Forelimb muscle (tissue), 1 donor: ENCODE measurements around the gene LRP1B. TPM values are rescaled to one million over a fixed set of nuclear protein-coding genes. Genes with fewer than 3 reads are reported as not detected.

Experiments used
- DNase-seq: peaks from one replicate; pipeline ENCODE4 v3.0.0-alpha.2; 2013; ENCODE audit warnings: low read depth
- polyA plus RNA-seq: library from polyadenylated mRNA; unstranded; fragments of 120-200 nt; gene quantifications from one replicate; pipeline ENCODE4 v1.2.1, GENCODE V29; 2013; ENCODE audit not compliant: insufficient read length

Gene LRP1B
- polyA plus RNA-seq, 1 donor: 2.2 TPM

DNA sequence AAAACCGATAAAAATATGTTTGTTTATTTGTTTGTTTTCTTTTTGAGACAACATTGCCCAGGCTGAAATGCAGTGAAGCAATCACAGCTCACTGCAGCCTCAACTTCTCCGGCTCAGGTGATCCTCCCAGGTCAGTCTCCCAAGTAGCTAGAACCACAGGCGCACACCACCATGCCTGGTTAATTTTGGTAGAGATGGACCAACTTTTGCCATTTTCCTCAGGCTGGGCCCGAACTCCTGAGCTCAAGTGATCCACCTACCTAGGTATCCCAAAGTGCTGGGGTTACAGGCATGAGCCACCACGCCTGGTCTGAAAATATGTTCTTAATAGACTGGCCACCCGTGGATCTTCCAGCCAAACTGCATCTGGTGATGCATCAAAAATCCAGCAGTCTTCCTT lies 1867.9 kb downstream of the LRP1B start:
- DNase-seq: no peak

DNA sequence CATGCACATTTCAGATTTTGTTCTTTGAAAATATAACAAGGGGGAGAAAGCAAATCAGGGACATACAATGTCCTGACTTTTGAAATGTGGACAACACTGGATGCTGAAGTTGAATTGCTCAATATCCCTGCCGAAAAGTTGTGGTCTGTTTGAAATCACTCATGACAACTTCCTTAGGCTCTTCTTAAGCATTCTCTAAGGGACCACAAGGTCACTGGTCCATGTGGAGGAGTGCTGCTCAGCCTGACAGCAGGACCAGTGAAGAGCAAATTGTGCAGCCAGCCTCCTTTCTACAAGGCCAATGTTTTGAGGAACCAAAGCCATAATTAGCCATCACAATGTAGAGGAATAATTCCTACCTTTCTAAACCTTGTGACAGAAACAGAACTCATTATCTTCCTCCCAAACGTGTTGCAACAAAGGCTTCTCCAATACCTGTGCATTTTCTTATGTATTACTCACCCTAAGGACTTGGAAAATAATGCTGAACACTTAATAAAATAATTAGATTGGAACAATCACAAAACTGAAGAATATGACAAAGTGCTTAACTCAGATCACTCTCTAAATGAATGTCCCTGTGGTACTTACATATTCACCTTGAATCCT lies 1873.0 kb downstream of the LRP1B start:
- no peak for DNase-seq

DNA sequence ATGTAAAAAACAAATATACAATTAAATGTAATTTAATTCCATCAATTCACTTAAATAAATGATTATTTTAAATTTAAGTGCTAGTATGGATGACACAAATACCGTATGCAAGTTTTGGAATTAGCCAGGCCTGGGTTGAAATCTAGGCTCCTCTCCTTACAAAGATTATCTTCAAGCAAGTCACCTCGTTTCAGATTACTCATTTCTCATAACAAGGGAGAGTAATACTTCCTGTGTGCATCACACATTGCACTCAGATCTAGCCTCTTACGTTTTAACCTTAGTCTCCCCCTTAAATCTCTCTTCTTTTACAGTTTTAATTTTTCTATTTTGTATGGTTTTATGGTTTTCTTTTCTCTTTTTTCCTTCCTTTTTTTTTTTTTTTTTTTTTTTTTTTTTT lies 1874.7 kb downstream of the LRP1B start:
- no peak for DNase-seq

DNA sequence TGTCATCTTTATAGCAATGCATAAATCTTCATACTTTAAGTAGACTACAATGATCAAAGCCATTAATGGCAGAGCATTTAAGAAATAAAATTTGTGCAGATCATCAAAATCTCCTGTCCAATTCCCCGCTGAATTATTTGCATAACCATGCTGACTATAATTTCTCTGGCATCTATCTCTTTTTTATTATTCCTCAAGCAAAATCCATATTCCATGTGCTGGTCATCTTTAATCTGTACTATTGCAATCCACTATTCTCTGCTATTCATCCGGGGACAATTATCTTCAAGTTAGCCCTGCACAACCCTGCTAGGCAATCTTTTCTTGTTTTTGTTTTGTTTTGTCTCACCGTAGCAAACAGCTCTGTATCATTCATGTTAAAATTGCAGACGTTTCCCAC lies 1881.0 kb downstream of the LRP1B start:
- no peak for DNase-seq

DNA sequence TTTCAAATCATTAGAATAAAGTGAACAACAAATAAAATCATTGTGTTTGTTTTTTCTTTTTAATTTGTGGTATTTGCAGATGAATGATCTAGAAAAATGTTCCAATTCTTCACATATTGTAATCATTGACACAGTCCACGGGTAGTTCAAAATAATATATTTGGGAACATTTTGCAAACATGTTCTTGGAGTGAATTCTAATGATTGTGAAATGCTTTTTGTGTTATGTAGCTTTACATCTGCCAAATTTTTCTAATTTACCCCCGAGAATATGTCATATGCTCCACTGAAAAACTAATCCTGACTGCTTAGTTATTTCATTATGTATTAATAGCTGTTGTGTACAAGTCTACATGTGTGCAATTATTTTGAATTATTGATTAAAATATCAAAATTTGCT lies 1882.2 kb downstream of the LRP1B start:
- DNase-seq: peak; percentile 60

DNA sequence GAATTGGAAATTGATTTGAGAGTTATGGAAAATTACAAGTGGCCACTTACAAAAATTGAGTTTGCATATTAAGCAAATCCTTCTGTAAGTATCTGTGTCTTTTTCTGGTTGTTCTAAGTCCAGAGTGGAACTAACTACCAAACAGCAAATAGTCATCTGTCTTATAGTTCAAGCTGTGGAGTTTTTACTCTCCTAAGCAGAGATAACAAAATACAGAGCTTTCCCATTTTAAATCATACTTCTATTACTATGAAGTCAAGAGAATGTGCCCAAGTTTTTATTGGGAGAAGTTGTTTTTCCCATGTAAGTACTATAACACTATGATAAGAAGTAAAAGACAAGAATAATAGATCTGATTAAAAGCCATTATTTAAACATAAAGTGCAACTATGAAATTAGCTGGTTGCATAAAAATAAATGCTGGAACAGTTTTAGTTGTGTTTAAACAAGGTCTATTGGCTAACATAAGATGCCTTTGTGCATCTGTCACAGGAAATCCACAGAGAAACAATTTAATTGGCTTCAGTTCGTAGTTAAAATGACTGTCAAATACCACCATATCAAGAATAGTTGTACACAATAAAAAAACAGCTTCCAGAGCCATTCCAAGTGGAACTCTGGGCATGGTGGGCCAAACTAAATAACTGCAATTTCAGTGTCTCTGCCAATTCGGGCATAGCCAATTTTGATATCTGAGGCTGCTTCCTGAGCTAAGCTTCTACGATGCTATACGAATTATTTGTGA lies 1883.2 kb downstream of the LRP1B start:
- DNase-seq: no peak

DNA sequence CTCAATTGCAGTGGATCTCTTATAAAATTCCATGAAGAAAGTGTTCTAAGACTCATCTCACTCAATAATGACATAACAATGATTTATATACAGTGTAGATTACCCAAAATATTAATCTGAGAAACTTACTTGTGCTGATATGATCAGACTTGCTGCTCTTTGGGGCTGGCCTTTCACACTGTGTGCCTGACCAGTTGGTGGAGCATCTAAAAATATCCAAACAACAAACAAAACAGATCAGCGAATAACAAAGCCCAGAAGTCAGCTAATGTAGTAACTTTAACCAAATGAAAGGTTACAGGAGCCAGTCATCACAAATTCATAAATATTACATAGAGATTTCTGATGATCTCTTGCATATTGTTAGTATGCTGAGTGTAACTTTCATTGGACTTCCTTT lies 1883.9 kb downstream of the LRP1B start:
- DNase-seq: no peak

DNA sequence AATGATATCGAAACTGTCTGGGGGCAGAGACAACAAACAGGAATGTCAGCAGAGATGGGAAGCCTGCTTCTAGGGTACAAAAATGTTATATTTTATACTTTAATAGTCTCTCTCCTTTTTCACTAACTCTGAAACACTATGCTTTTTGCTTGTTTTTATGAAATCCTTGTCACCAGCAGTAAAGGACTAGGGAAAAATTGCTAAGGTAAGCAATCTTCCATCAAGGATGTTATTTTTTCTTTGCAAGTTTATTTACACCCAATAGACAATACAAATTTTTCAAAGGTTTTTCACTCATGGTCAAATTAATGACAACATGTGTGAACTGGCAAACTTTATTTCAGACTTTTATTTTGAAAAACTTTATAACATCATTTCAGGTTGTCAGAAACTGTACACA lies 1884.8 kb downstream of the LRP1B start:
- no peak for DNase-seq

DNA sequence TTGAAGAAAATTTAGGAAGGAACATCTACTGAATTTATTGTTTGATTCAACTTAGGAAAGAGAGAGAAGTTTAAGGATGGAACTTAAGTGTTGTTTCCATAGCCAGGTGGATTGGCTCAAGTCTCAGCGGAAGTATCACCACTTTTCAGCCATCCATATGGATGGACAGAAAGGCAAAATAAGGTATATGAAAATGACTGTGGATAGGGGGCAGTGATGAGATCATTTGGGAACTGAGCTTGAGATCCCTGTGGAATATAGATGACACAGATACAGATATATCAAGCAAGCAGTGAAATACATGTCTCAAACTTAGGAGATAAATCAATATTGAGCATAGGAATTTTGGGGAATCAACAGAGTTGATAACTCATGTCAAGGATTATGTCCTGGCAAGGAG lies 1887.9 kb downstream of the LRP1B start:
- no peak for DNase-seq

DNA sequence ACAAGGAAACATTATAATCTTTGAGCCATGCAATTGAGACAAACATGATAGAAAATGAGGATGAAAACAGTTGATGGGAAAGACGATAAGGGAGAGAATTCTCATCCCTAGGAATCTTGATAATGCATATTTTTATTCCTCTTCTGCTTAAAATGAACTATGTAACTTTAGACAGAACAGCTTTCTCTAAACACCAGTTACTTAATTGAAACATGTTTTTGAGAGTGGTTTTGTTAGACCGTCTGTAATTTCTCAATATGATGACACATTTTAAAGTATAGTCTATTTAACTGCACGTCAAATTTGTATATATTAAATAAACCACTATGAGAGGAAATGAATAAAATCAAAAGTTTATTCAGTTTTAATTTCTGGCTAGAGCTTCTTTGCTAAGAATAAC lies 1896.7 kb downstream of the LRP1B start:
- DNase-seq: no peak

DNA sequence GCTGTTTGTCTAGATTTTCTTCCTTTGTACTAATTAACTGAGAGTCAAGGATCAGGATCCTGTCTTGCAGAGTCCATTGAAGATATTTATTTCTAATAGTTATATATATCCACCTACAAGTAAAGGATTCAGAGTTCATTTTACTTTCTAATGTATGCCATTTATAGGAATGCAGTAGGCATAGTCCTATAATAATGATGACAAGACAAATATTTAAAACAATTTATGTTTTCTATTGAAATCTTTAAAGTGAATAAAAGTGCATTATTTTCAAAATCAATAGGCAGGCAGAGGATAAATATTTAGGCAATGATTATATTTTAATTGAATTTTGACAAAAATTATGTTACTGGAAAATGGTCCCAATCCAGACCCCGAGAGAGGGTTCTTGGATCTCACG lies 1919.9 kb downstream of the LRP1B start:
- no peak for DNase-seq

DNA sequence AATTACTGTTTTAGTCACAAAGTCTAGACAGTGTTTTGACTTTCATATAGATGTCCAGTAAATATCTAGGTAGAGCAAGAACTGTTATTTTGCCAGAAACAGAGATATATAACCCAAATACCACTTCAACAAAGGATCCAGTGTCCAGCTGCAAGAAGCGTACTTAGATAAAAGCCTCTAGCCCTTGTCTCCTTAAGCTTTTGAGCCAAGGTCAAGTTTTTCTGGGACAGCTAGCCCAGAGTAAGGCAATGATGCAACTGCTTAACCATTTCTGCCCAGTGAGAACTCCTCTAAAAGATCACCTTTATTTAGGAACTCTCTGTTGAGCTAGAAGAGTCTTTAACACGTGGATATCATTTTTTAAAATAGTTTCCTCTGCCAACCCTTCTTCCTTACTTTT lies 1925.7 kb downstream of the LRP1B start:
- DNase-seq: no peak

DNA sequence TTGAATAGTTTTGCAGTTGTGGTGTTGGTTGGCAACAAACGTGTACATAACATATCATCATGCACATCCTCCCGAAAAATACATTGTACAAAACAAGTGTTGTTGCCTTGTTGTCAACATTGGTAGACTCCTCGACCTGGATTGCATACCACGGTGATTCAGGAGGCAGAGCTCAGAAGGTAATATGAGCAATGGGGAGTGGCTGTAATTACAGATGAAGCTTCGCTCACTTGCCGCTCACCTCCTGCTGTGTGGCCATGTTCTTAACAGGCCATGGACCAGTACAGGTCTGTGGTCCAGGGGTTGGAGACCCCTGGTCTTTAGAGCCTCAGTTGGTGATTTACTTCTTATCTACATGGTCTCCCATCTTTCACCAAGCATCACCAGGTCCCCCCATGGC lies 1927.5 kb downstream of the LRP1B start:
- no peak for DNase-seq

DNA sequence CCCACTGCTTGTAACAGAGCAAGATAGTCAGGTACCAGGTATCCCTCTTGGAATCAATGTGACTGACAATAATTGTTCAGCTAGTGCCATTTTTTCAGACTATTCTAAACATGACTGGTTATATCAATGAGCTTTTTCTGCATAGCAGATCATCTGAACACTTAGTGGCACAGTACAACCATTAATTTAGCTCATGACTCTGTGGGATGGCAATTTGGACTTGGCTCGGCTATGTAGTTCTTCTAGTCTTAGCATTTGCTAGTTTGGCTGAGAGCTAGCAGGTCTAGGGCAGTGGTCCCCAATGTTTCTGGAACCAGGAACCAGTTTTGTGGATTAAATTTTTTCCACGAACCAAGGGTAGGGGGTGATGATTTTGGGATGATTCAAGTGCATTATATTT lies 1929.2 kb downstream of the LRP1B start:
- no peak for DNase-seq

DNA sequence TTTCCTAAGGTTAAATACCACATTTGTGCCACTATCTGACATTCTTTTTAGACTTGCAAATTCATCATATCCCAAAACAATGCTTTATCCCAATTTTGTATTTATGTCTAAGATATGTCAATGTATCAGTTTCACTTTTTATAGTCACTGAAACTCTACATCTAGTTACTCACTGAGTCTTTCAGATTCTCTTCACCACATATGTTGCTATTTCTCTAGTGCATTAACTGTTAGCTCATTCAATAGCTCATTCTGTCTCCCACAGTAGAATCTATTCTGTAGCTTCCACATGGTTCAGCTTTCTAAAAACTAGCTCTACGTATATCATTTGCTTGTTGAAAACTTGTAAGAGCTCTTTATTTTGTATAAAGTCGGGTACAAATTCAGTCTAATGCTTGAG lies 1930.1 kb downstream of the LRP1B start:
- no peak for DNase-seq

DNA sequence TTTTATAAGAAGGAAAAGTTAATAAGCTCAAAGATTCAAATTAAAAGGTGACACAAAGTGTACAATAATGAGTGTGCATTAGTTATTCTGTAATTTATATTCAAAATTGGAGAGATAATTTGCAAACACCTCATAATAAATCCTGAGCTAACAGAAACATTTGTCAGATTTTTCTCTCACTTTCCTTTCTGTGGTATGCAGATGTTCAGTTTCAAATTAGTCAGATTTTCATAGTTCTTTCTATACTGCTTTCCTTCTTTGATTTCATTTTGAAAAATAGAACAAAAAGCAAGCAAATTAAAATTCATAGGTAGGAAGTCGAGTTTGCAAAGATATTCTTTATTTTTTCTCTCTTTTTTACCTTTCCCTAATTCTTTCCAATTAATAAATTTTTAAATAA lies 1930.5 kb downstream of the LRP1B start:
- no peak for DNase-seq

DNA sequence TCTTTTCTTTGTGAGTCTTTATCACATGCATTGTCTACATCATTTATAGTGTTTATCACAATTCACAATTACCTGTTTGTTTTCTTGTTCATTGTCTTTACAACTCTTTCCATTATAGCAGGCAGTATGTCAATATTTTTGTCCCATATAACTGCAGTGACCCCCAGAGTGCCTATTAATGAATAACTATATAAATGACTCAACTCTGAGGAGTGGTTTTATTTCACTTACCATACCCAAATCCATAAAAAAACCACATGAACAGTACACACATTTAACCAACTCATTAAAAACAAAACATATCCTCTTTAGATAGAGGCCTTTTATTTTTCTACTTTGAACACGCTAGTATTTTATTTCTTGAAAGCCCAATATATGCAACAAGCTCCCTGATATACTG lies 1931.5 kb downstream of the LRP1B start:
- no peak for DNase-seq

DNA sequence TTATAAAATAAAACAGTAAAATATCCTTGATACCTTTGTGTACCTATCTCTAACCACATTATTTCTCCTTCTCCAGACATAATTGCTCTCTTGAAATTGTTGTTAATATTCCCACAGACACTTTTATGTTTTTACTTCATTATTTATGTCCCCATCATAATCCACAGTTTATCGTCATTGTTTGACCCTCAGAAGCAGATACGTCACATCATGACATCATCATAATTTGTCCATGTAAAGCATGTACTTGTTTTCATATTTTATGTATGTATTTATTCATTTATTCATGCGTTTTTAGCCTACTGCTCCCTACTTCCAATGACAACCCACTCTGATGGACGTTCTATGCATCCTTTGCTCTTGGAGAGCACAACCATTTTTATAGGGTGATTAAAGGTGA lies 1943.7 kb downstream of the LRP1B start:
- no peak for DNase-seq

DNA sequence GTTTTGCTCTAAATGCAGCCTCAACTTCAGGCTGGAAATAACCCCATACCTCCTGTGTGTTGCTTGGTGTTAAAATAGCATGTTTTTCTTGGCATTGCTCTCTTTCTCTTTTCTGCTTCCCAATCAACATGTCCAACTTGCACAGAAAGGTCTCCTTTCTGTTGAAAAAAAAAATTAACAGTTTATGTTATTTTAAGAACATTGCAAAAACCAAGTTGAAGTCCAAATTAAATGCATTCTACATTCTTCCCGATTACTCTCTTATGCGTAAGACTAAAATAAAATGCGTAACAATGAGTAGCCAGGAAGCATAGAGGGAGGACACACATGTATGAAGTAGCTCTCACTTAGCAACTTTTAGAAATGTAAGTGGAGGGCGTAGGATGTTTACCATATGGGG lies 1944.5 kb downstream of the LRP1B start:
- DNase-seq: no peak

DNA sequence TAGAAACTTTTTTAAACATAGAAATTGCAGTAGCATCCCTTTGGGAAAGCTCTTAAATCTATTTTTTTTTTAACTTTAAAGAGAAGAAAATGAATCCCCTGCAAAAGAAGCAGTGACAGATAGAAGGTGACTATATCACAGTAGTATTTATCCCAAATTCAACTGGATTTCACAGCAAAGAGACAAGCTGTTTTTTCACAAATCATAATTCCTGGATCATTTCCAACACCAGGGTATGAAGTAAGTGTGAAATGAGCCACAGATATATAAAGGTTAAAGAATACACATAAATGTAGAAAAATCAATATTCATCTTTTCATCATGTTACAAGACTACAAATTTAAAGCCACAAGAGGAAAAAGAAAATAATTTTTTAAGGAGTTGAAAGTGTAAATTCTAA lies 1945.7 kb downstream of the LRP1B start:
- no peak for DNase-seq

DNA sequence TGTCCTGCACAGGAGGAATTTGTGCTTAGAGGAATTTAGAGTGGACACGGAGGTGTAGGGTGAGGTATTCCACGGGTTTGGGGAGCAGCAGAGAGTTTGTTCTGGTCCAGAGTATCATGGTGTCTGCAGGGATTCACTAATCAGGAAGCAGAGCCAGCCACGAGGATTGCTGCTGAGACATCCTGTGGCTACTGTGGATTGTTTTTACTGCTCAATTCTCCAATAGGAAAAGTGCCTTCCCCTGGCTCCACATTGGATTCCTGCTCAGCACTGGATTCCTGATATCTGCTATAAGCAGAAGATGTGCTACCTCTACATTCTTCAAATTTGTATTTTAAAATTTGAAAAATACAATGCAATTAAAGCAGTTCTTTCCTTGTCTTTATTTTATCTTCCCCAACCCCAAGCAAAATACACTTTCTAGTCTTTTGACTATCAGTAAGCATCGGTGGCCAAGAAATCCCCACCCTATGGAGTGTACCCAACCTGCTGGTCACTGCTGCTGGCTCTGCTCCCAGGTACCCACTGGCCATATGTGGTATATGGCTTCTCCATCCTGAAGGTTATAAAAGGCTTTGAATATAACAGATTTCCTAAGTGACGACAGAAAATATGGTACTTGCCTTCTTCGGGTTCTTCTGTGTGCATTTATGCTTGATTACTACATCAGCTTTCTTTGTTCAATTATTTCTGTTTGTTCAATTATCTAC lies 1947.6 kb downstream of the LRP1B start:
- DNase-seq: no peak
